ENCODE measurements around the gene TCAIM. TPM values are rescaled to one million over a fixed set of nuclear protein-coding genes. Genes with fewer than 3 reads are reported as not detected.

The TCAIM gene
- total RNA-seq, 4 donors from 2014 or later: 15.6 to 25.0 (median 22.6) TPM

DNA sequence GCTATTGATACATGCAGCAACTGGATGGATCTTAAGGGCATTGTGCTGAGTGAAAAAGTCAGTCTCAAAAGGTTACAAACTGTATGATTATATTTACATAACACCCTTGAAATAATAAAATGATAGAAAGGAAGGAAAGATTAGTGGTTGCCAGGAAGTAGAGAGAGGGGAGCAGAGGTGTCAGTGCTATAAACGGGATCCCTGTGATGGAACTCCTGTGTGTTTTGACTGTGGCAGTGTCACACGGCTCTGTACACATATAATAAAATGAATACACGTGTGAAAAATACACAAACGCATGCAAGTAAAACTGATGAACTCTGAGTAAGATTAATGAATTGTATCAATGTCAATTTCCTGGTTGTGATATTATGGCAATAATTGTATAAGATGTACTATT is 60.3 kb downstream of the TCAIM start:
- 74 to 76% methylated on average over 4 of the region's 4 CpGs for WGBS, 2 donors
- H3K4me1 ChIP-seq: no peaks in the 10 kb centered on the region
- no peaks in the 10 kb centered on the region for H3K9me3 ChIP-seq
- peaks cover 0 to 53% (median 0%) of the 10 kb centered on the region in 3 donors for H3K36me3 ChIP-seq
- no peak overlapping the region for H3K4me3 ChIP-seq
- intact Hi-C loops (cut with DNase I): no loop called here
- H3K27ac ChIP-seq: no peak overlapping the region
- DNase-seq: no peak
- no peak for TF ChIP-seq POLR2A (IDR thresholded peaks at IDR 0.05)
- TF ChIP-seq CTCF (IDR thresholded peaks at IDR 0.05): no peak
- H3K27me3 ChIP-seq: no peaks in the 10 kb centered on the region

GRCh38 chr3:44400771-44401170 is 62.2 kb downstream of the TCAIM start:
- Histone ChIP-seq H3K9me3 (no peaks in the 10 kb centered on the region), H3K27me3 (no peaks in the 10 kb centered on the region), H3K4me3 (no peak overlapping the region), H3K36me3 (peaks cover 0 to 53% (median 0%) of the 10 kb centered on the region in 3 donors), H3K4me1 (no peaks in the 10 kb centered on the region), H3K27ac (no peak overlapping the region)
- intact Hi-C loops (cut with DNase I): no loop called here
- 74% methylated on average over 2 of the region's 2 CpGs for whole genome bisulfite sequencing, 2 donors
- DNase-seq: no peak
- TF ChIP-seq POLR2A (IDR thresholded peaks at IDR 0.05) (no peak), CTCF (IDR thresholded peaks at IDR 0.05) (no peak)

DNA sequence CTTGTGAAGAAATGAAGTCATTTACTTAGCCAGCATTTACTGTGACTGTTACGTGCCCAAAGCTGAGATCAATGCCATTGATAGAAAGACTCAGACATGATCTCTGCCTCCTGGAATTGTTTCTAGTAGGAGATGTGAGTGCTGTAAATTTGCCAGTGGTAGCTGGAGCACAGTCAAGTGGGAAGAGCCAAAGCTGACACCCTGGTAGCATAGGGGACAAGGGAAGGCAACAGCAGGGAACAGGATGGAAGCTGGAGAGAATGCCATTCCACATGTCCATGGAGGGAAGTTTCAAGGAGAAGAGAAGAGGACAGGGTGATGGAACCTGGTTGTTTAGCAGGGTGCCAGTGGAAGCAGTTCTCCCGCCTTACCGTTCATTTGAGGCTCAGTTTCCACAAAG is 64.0 kb downstream of the TCAIM start:
- Histone ChIP-seq H3K4me1 (no peaks in the 10 kb centered on the region), H3K27me3 (no peaks in the 10 kb centered on the region), H3K4me3 (no peak overlapping the region), H3K27ac (no peak overlapping the region), H3K36me3 (peaks cover 0 to 38% (median 0%) of the 10 kb centered on the region in 3 donors), H3K9me3 (no peaks in the 10 kb centered on the region)
- TF ChIP-seq POLR2A (IDR thresholded peaks at IDR 0.05): no peak
- TF ChIP-seq CTCF (IDR thresholded peaks at IDR 0.05): no peak
- whole genome bisulfite sequencing, 2 donors: 93% methylated on average over 3 of the region's 3 CpGs
- no peak for DNase-seq
- intact Hi-C loops (cut with DNase I): no loop called here

DNA sequence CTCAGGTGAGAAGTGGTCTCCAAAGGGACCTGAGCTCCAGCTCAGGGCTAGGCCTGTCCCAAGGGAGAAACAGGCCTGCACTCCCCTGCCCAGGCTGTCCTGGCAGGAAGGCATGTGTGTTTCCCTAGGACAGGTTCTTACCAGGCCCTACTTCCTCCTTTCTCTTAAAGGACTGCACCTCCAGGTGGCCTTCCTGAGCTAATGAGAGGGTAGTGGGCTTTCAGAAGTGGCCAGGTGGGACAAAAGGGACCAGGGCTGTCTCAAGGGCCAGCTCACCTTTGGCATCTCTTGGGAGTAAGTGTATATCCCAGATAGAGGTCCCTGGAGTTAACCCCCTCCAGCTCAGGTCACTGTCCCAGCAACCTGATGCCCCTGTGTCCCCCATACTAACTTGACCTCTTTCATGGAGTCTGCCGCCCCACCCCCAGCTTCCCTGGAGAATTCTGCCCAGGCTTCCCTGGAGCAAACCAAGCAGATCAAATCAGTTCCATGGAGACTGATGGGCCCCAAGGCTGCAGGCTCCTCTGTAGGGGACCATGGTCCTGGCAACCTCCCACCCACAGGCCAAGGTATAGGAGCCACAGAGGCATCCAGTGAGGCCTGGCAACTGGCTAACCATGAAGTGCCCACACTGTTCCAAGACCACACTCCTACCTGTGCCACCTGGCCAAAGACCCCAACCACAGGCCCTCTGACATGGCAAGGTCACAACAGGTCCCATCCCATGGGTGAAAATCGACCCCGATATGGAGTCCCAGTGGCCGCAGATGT is 71.3 kb downstream of the TCAIM start:
- Histone ChIP-seq H3K4me1 (no peaks in the 10 kb centered on the region), H3K27ac (no peak overlapping the region), H3K4me3 (no peak overlapping the region), H3K9me3 (no peaks in the 10 kb centered on the region), H3K36me3 (peaks cover 0 to 7% (median 0%) of the 10 kb centered on the region in 3 donors), H3K27me3 (no peaks in the 10 kb centered on the region)
- TF ChIP-seq CTCF (IDR thresholded peaks at IDR 0.05) (no peak), POLR2A (IDR thresholded peaks at IDR 0.05) (no peak)
- DNase-seq: no peak
- WGBS, 2 donors: 80 to 86% methylated on average over 3 of the region's 4 CpGs
- intact Hi-C loops (cut with DNase I): no loop called here

- Histone ChIP-seq H3K27ac (no peak overlapping the region), H3K9me3 (no peaks in the 10 kb centered on the region), H3K4me3 (no peak overlapping the region), H3K36me3 (peaks cover 0 to 7% (median 0%) of the 10 kb centered on the region in 3 donors), H3K4me1 (no peaks in the 10 kb centered on the region), H3K27me3 (no peaks in the 10 kb centered on the region)
- no peak for DNase-seq
- TF ChIP-seq CTCF (IDR thresholded peaks at IDR 0.05) (no peak), POLR2A (IDR thresholded peaks at IDR 0.05) (no peak)
- intact Hi-C loops (cut with DNase I): no loop called here
- WGBS, 2 donors: 64% methylated on average over 4 of the region's 11 CpGs; no CpG with 5 or more reads in 1 of the 2 donors
These were observed 72.6 kb downstream of the TCAIM start for GRCh38 chr3:44411031-44411645.
